HCT116 (cell line): ENCODE measurements around the gene AHNAK. TPM values are rescaled to one million over a fixed set of nuclear protein-coding genes. Genes with fewer than 3 reads are reported as not detected.

ENCODE experiments used
- ATAC-seq: fragments of 200-7000 bp; cut with Tn5 transposase; 2 replicates; pipeline ENCODE4 v1.9.1; 2020; ENCODE audit warnings: mild to moderate bottlenecking, moderate library complexity
- BruUV-seq: library from RNA; stranded (reverse); fragments of 400-500 nt; replicated peaks from 2 replicates; lab custom pipeline; 2021; lab: Mats Ljungman, UMichigan
- CTCF ChIA-PET: fragments of 300-600 bp; sonication (Branson Sonifier 250); formaldehyde crosslinking; loops from one replicate; lab custom pipeline; 2021; ENCODE audit warnings: antibody characterized with exemption; lab: Charles Lee
- POLR2A ChIA-PET: fragments of 300-600, 350-600 bp; sonication (Branson Sonifier 250); formaldehyde crosslinking; loops from one replicate; lab custom pipeline; 2021; ENCODE audit warnings: antibody characterized with exemption; lab: Charles Lee
- RAD21 ChIA-PET, 2 experiments: fragments of 300-600 bp; sonication (Branson Sonifier 250); formaldehyde crosslinking; loops; one replicate each; lab custom pipeline; 2023; ENCODE audit warnings: low total read pairs in 2 of 2; ENCODE audit not compliant: uncharacterized antibody in 2 of 2, unreplicated experiment in 2 of 2, low non-redundant PET in 1 of 2; lab: Charles Lee
- DNase-seq: peaks from one replicate; pipeline ENCODE4 v3.0.0-alpha.2; 2010; ENCODE audit warnings: low read depth, low spot score
- H2AFZ ChIP-seq: fragments of 200-600 bp; shearing (Covaris generic), sonication (generic); 2 replicates; pipeline ENCODE4 v1.6.1; 2017; ENCODE audit warnings: low read depth, mixed run types, mixed read lengths, antibody characterized with exemption, low read length; ENCODE audit not compliant: poor library complexity, severe bottlenecking
- H3K27ac ChIP-seq: 2 replicates; pipeline ENCODE4 v1.5.1; 2012; ENCODE audit warnings: low read depth, low read length
- H3K27me3 ChIP-seq: fragments of 200-600 bp; sonication (generic); 2 replicates; pipeline ENCODE4 v1.6.1; 2016; ENCODE audit warnings: mixed run types, low read length, mixed read lengths; ENCODE audit not compliant: insufficient read depth
- H3K36me3 ChIP-seq, 2 experiments: fragments of 200-500 bp in 1 of 2; fragments of 200-600 bp in 1 of 2; sonication (Bioruptor generic) in 1 of 2; sonication (generic) in 1 of 2; 2 replicates each; pipeline versions ENCODE4 v1.5.1 to v1.6.1; 2014 to 2016; ENCODE audit warnings: low read length in 2 of 2, inconsistent platforms in 1 of 2, mixed read lengths in 1 of 2, mixed run types in 1 of 2; ENCODE audit not compliant: insufficient read depth in 2 of 2, control insufficient read depth in 1 of 2
- H3K4me1 ChIP-seq, 2 experiments: fragments of 200-600 bp in 1 of 2; sonication (generic) in 1 of 2; 2 replicates each; pipeline versions ENCODE4 v1.5.1 to v1.6.1; 2012 to 2017; ENCODE audit warnings: low read length in 2 of 2, inconsistent platforms in 1 of 2, mild to moderate bottlenecking in 1 of 2, mixed read lengths in 1 of 2, mixed run types in 1 of 2, moderate library complexity in 1 of 2; ENCODE audit not compliant: insufficient read depth in 2 of 2, control insufficient read depth in 1 of 2
- H3K4me2 ChIP-seq: fragments of 200-600 bp; sonication (generic); 2 replicates; pipeline ENCODE4 v1.6.1; 2017; ENCODE audit warnings: mixed run types, low read length, mixed read lengths
- H3K4me3 ChIP-seq, 2 experiments: fragments of 200-600 bp in 1 of 2; sonication (generic) in 1 of 2; replicated peaks in 1 of 2; 2 replicates each; pipeline ENCODE4 v1.5.1; 2011 to 2016; ENCODE audit warnings: low read length in 2 of 2, control low read depth in 1 of 2, low read depth in 1 of 2, mild to moderate bottlenecking in 1 of 2, mixed read lengths in 1 of 2, mixed run types in 1 of 2
- H3K79me2 ChIP-seq: fragments of 200-600 bp; sonication (generic); 2 replicates; pipeline ENCODE4 v1.6.1; 2017; ENCODE audit warnings: mild to moderate bottlenecking, mixed run types, low read length, moderate library complexity, mixed read lengths; ENCODE audit not compliant: insufficient read depth
- H3K9ac ChIP-seq: fragments of 200-600 bp; sonication (generic); 2 replicates; pipeline ENCODE4 v1.6.1; 2016; ENCODE audit warnings: low read length, mixed read lengths
- H3K9me2 ChIP-seq: fragments of 200-600 bp; sonication (generic), shearing (Covaris generic); 2 replicates; pipeline ENCODE4 v1.6.1; 2017; ENCODE audit warnings: mixed run types, mild to moderate bottlenecking, moderate library complexity; ENCODE audit not compliant: insufficient read depth
- H3K9me3 ChIP-seq, 2 experiments: fragments of 200-500 bp in 1 of 2; fragments of 200-600 bp in 1 of 2; sonication (Bioruptor generic) in 1 of 2; sonication (generic) in 1 of 2; 2 replicates each; pipeline ENCODE4 v1.6.1; 2014 to 2017; ENCODE audit warnings: low read length in 2 of 2, mixed read lengths in 2 of 2, inconsistent platforms in 1 of 2, low read depth in 1 of 2, mild to moderate bottlenecking in 1 of 2, mixed run types in 1 of 2, moderate library complexity in 1 of 2; ENCODE audit not compliant: control insufficient read depth in 1 of 2, insufficient read depth in 1 of 2
- H4K20me1 ChIP-seq: fragments of 200-600 bp; sonication (generic), shearing (Covaris generic); 2 replicates; pipeline ENCODE4 v1.6.1; 2017; ENCODE audit warnings: mixed run types, mild to moderate bottlenecking, moderate library complexity; ENCODE audit not compliant: insufficient read depth
- ATF3 ChIP-seq: IDR thresholded peaks from 2 replicates; pipeline ENCODE4 v1.6.1; 2012
- EGR1 ChIP-seq: IDR thresholded peaks from 2 replicates; pipeline ENCODE4 v1.6.1; 2012; ENCODE audit warnings: low read depth
- EZH2phosphoT487 ChIP-seq: fragments of 200-600 bp; IDR thresholded peaks from 2 replicates; pipeline ENCODE4 v1.6.1; 2018; ENCODE audit warnings: antibody characterized with exemption, borderline replicate concordance
- POLR2AphosphoS5 ChIP-seq: IDR thresholded peaks from 2 replicates; pipeline ENCODE4 v1.6.1; 2011; ENCODE audit warnings: mild to moderate bottlenecking, low read depth, low read length, moderate library complexity
- REST ChIP-seq: IDR thresholded peaks from 2 replicates; pipeline ENCODE4 v1.6.1; 2012; ENCODE audit warnings: low read depth
- SP1 ChIP-seq: IDR thresholded peaks from 2 replicates; pipeline ENCODE4 v1.6.1; 2012; ENCODE audit warnings: low read depth
- SRF ChIP-seq: IDR thresholded peaks from 2 replicates; pipeline ENCODE4 v1.6.1; 2012; ENCODE audit warnings: low read depth
- YY1 ChIP-seq: IDR thresholded peaks from 2 replicates; pipeline ENCODE4 v1.6.1; 2011; ENCODE audit warnings: low read length, low read depth, moderate library complexity, mild to moderate bottlenecking; ENCODE audit not compliant: insufficient replicate concordance; ENCODE audit errors: extremely low read depth
- ZBTB33 ChIP-seq: IDR thresholded peaks from 2 replicates; pipeline ENCODE4 v1.6.1; 2011; ENCODE audit warnings: mild to moderate bottlenecking, low read length, moderate library complexity; ENCODE audit not compliant: insufficient replicate concordance; ENCODE audit errors: extremely low read depth
- ZFX ChIP-seq: fragments of 450-650 bp; IDR thresholded peaks from 2 replicates; pipeline ENCODE4 v1.6.1; 2017
- intact Hi-C: fragments of 100-400 bp; cut with micrococcal nuclease; formaldehyde crosslinking; loops from 2 replicates; pipeline ENCODE4 v1.10.0; 2022
- total RNA-seq: library from RNA; stranded (reverse); gene quantifications from one replicate; pipeline ENCODE4 v1.2.1, GENCODE V29; 2021; ENCODE audit not compliant: unreplicated experiment

AHNAK gene
- total RNA-seq, 1 experiment from 2014 or later, result 239 TPM

- TF ChIP-seq ZBTB33, result no peak
Measured at GRCh38 chr11:62451241-62451621, 95.4 kb downstream of the AHNAK start (continued).

DNA sequence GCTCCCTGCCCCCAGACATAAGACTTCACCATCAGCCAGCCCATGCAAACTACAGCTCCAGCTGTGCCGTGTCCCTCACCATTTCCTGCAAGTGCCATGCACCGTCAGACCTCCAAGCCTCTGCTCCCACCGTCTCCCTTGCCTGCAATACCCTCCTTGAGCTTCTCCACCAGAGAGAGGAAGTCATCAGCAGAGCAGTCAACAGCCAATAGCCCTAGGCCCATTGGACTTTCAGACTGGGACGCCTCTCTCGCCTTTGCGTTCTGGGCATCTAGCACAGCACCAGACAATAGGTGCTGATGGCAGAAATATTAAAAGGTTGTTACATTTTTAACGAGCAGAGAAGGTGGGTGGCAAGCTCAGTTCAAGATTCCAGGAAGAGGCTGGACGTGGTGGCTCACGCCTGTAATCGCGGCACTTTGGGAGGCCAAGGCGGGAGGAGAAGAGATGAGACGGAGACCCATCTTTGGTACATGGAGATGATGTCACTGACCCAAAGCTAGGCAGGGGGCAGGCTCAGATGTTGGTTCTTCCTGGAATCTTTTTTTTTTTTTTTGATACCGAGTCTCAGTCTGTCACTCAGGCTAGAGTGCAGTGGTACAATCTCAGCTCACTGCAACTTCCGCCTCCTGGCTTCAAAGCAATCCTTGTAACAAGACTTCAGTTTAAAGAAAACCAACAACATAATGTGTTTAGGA lies 95.9 kb downstream of the AHNAK start:
- Histone ChIP-seq H2AFZ (no peak overlapping the region), H3K9me2 (no peaks in the 10 kb centered on the region), H3K79me2 (no peaks in the 10 kb centered on the region), H3K9ac (no peak overlapping the region), H4K20me1 (no peaks in the 10 kb centered on the region), H3K4me2 (no peak overlapping the region), H3K27me3 (peaks cover 5% of the 10 kb centered on the region; the same call in 1 of the 2 replicates), H3K4me1 (peaks cover 5 to 8% of the 10 kb centered on the region in 2 experiments; a peak in 3 of 4 replicates), H3K36me3 (no peaks in the 10 kb centered on the region), H3K27ac (no peak overlapping the region), H3K4me3 (no peak overlapping the region), H3K9me3 (no peaks in the 10 kb centered on the region)
- no TSS peak for BruUV-seq
- no peak for DNase-seq
- no peak for TF ChIP-seq EZH2phosphoT487
- TF ChIP-seq REST, result no peak
- no peak for TF ChIP-seq SP1
- TF ChIP-seq ATF3, result no peak
- no peak for TF ChIP-seq ZFX
- no peak for TF ChIP-seq POLR2AphosphoS5
- TF ChIP-seq YY1, result no peak
- no peak for TF ChIP-seq EGR1
- no peak for TF ChIP-seq SRF
- TF ChIP-seq ZBTB33, result no peak
- RAD21 ChIA-PET, result no interaction called here
- CTCF ChIA-PET, result interaction anchor here (3.5 kb wide), 1 partner anchor 26 kb away, joined by 11 read pairs; no protein-coding TSS in a partner anchor
- intact Hi-C loops, result no loop called here
- POLR2A ChIA-PET, result no interaction called here
- no peak for ATAC-seq
